ENCODE data around the gene SET.
"Not testable (repeated sequence)": the region's sequence is repeated elsewhere in the genome, so short reads cannot be mapped to it uniquely, and the experiment has no call there.

The SET gene

DNA sequence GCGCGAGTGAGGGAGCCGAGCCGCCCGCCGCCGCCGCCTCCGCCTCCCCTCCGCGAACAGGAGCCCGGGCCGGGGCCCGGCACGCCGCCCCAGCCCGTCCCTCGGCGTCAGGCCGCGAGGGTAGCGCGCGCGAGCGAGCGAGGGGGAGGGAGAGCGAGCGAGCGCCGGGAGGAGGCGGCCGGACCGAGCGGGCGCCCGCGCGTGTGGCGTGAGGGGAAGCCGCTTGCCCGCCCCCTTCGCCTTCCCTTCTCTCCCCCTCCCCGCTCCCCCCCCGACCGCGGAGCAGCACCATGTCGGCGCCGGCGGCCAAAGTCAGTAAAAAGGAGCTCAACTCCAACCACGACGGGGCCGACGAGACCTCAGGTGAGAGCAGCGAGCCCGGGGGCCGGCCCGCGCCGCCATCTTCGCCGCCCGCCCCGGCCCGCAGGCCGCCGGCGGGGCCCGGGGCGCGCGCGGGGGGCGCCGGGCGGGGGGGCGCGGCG, 312 bp downstream of the SET start:
- FAIRE-seq, result no peak

- no peak for FAIRE-seq
Measured at GRCh38 chr9:128689820-128690683, 1.0 kb downstream of the SET start.

- no peak for FAIRE-seq
Measured at GRCh38 chr9:128690684-128691034, 1.6 kb downstream of the SET start.

- FAIRE-seq, result not testable (repeated sequence)
Measured at GRCh38 chr9:128693738-128694137, 4.7 kb downstream of the SET start.

GRCh38 chr9:128694344-128694743, 5.3 kb downstream of the SET start:
- no peak for FAIRE-seq

DNA sequence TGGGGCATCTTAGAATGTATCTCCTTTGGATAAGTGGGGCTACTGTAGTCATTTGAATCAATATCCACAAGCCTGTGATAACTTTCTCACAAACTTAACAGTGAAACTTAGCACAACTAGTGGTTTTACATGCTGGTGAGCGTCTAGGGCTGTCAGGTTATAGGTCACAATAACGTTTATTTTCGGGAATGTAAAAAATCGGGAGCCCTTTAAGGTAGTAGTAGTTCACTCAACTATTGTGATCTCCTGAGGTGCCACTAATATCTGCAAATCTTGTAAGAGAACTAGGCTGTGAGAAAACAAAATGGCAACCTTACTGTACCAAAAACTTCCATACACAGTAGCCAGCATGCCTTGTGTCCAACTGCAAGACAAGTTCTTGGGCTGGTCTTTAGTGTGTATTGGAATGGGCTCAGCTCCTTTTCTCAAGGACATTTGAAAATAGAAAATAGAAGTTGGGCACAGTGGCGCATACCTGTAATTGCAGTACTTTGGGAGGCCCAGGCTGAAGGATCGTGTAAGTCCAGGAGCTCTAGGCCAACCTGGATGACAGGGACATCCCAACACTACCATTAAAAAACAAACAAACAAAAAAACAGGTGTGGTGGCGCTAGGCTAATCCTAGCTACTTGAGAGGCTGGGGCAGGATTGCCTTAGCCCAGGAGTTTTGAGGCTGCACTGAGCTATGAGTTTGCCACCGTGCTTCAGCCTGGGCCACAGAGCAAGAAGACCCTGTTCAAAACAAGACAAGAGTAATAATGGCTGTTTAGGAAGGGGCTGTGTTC, 8.1 kb downstream of the SET start:
- no peak for FAIRE-seq

- not testable (repeated sequence) for FAIRE-seq
Measured at GRCh38 chr9:128699096-128699795, 10.2 kb downstream of the SET start.

DNA sequence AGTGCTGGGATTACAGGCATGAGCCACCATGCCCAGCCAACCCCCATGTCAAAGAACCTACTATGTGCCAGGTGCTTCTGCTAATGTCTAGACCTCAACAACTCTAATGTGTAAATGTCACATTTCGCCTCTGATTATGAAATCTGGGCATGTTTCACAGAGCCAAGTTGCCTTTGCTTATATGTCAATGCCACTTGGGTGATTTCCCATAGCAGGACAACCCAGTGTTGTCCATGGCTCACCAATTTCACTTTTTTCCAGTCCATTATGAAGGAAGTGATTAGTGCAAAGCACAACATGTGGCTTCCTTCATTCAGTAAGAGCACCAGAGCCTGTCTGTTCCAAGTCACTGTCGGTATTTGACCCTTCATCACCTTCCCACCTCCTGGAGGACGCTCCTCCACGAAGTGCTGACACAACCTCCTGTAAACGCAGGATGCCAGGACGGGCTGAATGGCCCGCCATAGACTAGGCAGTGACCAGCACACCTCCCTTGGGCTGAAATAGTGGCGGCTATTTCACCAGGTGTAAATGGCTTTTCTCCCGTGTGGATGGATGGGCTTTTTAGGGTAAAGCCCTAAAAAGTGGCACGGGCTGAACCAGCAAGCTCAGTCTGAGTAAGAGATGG, 12.3 kb downstream of the SET start:
- no peak for FAIRE-seq

DNA sequence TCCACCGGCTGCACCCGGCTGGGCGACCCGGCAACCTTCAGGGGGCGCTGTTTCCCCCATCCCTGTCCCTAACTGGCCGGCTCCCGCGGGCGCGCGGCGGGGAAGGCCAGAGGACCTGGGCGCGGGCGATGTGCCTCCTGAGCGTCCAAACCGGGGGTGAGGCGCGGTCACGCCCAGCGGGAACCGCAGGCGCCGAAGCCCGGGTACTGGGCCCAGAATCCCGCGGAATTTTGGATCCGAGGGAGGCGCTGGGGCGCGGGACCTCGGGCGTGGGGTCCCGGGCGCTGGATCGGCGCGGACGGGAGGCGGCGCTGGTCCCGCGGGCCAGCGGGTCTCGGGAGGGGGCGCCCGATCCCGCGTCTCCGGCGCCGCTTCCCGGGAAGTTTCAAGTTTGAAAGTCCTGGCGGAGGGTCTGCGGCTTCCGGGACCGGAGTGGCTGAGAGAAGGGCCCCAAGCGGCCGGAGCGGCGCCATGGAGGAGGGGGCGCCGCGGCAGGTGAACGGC, 13.5 kb downstream of the SET start, which contains the start of gene PKN3:
TSS of gene PKN3 (plus strand) at position 59 of the 504 bp plus-strand sequence. CDS start at position 472, 413 bp downstream.
- no peak for FAIRE-seq

GRCh38 chr9:128702949-128703615, 14.1 kb downstream of the SET start:
- no peak for FAIRE-seq

DNA sequence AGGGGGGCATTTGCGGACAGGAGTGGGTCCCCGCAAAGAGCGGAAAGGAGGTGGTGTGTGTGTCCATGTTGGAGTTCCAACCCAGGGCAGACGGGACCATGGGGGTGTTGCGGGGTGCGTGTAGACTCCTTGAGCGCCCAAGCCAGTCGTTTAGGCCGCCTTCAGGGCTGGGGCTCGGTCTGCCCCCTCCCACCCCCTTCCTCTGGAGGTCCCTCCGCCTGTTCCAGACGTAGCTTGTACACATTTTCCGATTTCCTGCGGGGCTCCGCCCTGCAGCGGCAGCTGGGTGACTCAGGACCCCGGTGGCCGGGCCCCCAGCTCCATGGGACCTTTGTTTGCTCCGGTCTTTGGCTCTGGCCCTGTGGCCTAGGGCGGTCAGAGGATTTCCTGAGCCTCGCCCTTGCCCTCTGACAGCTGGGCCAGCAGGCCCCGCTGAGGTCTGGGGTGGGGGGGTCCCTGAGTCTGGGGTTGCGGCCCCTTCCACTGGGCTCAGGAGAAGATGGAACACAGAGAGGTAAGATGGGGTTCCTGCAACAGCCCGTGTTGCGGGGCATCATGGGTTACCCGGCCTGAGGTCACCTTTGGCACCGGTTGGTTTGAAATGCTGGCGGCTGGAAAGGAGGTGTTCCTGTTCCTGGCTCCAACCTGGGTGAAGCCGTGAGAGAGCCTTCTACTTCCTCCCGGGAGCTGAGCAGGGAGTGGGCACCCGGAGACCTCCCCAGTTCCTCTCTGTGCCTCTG, 14.8 kb downstream of the SET start:
- no peak for FAIRE-seq

DNA sequence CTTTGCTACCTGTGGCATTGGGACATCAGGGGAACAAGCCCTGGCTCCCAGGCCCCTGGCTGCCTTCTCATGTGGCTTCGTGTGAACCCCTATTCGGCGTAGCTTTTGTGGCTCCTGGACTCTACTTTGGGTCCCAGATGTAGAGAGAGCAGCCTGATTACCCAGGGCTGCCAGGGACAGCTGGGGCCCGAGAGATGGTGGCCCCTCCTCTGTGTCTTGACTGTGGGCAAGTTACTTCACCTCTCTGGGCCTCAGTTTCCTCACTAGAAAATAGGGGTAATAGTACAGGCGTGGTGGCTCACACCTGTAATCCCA, 15.3 kb downstream of the SET start:
- no peak for FAIRE-seq

- FAIRE-seq, result no peak
Measured at GRCh38 chr9:128705051-128705965, 16.3 kb downstream of the SET start.

DNA sequence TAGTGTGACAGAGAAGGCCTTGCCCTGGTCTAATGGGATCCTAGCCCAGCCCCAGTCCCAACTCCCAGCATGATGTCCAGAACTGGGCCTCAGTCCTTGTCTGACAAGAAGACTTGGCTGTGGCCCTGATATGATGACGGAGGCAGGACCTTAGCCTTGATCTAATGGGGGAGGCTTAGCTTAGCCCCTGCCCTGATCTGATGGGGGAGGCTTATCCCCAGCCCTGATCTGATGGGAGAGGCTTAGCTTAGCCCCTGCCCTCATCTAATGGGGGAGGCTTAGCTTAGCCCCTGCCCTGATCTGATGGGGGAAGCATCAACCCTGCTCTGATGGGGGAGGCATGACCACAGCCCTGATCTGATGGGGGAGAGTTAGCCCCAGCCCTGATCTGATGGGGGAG, 17.0 kb downstream of the SET start:
- no peak for FAIRE-seq

DNA sequence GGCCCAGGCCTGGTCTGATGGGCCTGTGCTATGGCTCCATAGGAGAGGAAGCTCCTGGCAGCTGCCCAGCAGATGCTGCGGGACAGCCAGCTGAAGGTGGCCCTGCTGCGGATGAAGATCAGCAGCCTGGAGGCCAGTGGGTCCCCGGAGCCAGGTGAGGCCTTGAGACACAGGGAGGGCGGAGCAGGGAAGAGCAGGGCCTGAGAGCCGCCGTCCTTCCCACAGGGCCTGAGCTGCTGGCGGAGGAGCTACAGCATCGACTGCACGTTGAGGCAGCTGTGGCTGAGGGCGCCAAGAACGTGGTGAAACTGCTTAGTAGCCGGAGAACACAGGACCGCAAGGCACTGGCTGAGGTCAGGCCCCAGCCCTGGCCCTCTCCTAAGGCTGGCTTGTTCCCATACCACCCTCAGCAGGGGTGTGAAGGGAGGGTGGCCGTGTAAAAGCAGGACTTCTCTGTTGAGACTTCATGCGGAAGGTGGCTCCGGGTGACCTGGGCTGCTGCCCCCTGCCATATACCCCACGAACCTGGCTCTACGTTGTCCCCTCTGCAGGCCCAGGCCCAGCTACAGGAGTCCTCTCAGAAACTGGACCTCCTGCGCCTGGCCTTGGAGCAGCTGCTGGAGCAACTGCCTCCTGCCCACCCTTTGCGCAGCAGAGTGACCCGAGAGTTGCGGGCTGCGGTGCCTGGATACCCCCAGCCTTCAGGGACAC, 17.8 kb downstream of the SET start:
- FAIRE-seq, result no peak

DNA sequence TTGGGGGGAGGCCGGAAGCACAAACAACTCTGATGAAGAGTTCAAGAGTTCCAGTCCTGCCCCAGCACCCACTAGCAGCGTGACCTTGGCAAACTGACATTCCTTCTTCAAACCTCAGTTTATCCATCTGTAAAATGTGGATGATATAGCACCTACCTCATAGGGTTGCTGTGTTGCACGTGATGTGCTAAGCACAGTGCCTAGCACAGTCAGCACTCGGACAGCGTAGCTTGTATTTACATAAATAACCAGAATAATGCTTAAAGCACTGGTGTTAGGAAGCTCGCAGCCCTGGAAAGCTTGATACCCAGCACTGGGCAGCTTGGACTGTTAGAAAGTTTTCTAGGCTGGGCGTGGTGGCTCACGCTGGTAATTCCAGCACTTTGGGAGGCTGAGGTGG, 18.4 kb downstream of the SET start:
- no peak for FAIRE-seq

- FAIRE-seq, result no peak
Measured at GRCh38 chr9:128712451-128713410, 23.7 kb downstream of the SET start.

- FAIRE-seq, result no peak
Measured at GRCh38 chr9:128713411-128713780, 24.4 kb downstream of the SET start.
